ENCODE measurements around the gene SSBP3.

The SSBP3 gene

GRCh38 chr1:54327386-54328065 lies 78.7 kb downstream of the SSBP3 start:
- Histone ChIP-seq H3K27ac (replicated peaks) (no peak overlapping the region), H3K4me3 (replicated peaks; ENCODE audit: insufficient read depth, low read length) (no peak overlapping the region), H3K27me3 (ENCODE audit: insufficient read depth, poor library complexity, severe bottlenecking) (no peaks in the 10 kb centered on the region)
- TF ChIP-seq SPI1 (IDR thresholded peaks at IDR 0.05; ENCODE audit: borderline replicate concordance, low read depth) (no peak), GABPA (IDR thresholded peaks at IDR 0.05; ENCODE audit: low read depth) (no peak), REST (IDR thresholded peaks at IDR 0.05; ENCODE audit: insufficient replicate concordance, low read depth) (no peak), POLR2AphosphoS5 (IDR thresholded peaks at IDR 0.05; ENCODE audit: low read depth) (no peak)
- TF ChIP-seq, protein P1, sequence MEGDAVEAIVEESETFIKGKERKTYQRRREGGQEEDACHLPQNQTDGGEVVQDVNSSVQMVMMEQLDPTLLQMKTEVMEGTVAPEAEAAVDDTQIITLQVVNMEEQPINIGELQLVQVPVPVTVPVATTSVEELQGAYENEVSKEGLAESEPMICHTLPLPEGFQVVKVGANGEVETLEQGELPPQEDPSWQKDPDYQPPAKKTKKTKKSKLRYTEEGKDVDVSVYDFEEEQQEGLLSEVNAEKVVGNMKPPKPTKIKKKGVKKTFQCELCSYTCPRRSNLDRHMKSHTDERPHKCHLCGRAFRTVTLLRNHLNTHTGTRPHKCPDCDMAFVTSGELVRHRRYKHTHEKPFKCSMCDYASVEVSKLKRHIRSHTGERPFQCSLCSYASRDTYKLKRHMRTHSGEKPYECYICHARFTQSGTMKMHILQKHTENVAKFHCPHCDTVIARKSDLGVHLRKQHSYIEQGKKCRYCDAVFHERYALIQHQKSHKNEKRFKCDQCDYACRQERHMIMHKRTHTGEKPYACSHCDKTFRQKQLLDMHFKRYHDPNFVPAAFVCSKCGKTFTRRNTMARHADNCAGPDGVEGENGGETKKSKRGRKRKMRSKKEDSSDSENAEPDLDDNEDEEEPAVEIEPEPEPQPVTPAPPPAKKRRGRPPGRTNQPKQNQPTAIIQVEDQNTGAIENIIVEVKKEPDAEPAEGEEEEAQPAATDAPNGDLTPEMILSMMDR (IDR thresholded peaks at IDR 0.05; ENCODE audit: insufficient read depth, low read length), result no peak
- no peak for DNase-seq (ENCODE audit: low read depth in 1 of 2, low spot score in 1 of 2)

- Histone ChIP-seq H3K27ac (replicated peaks) (no peak overlapping the region), H3K27me3 (ENCODE audit: insufficient read depth, poor library complexity, severe bottlenecking) (no peaks in the 10 kb centered on the region), H3K4me3 (replicated peaks; ENCODE audit: insufficient read depth, low read length) (no peak overlapping the region)
- no peak for DNase-seq (ENCODE audit: low read depth in 1 of 2, low spot score in 1 of 2)
- TF ChIP-seq, protein P1 (IDR thresholded peaks at IDR 0.05; ENCODE audit: insufficient read depth, low read length), result no peak
- TF ChIP-seq POLR2AphosphoS5 (IDR thresholded peaks at IDR 0.05; ENCODE audit: low read depth) (no peak), GABPA (IDR thresholded peaks at IDR 0.05; ENCODE audit: low read depth) (no peak)
These were observed 79.4 kb downstream of the SSBP3 start for GRCh38 chr1:54326543-54327385.

- H3K4me3 ChIP-seq (replicated peaks; ENCODE audit: insufficient read depth, low read length), result no peak overlapping the region
- no peak overlapping the region for H3K27ac ChIP-seq (replicated peaks)
- TF ChIP-seq REST (IDR thresholded peaks at IDR 0.05; ENCODE audit: insufficient replicate concordance, low read depth) (no peak), GABPA (IDR thresholded peaks at IDR 0.05; ENCODE audit: low read depth) (no peak), SPI1 (IDR thresholded peaks at IDR 0.05; ENCODE audit: borderline replicate concordance, low read depth) (no peak), POLR2AphosphoS5 (IDR thresholded peaks at IDR 0.05; ENCODE audit: low read depth) (no peak)
- TF ChIP-seq, protein P1 (IDR thresholded peaks at IDR 0.05; ENCODE audit: insufficient read depth, low read length), result no peak
- DNase-seq (ENCODE audit: low read depth in 1 of 2, low spot score in 1 of 2), result no peak
- no peaks in the 10 kb centered on the region for H3K27me3 ChIP-seq (ENCODE audit: insufficient read depth, poor library complexity, severe bottlenecking)
These were observed 80.3 kb downstream of the SSBP3 start for GRCh38 chr1:54325703-54326461.

Measured in HL-60 (cell line).